GM12878 (cell line): ENCODE data around the gene LCORL. TPM values are rescaled to one million over a fixed set of nuclear protein-coding genes. Genes with fewer than 3 reads are reported as not detected.

Experiments used
- ATAC-seq: fragments of 200-7000 bp; cut with Tn5 transposase; 3 replicates; pipeline ENCODE4 v1.9.1; 2020; ENCODE audit warnings: mild to moderate bottlenecking, moderate library complexity
- BruUV-seq: library from RNA; stranded (reverse); fragments of 400-500 nt; replicated peaks from 2 replicates; lab custom pipeline; 2021; lab: Mats Ljungman, UMichigan
- CTCF ChIA-PET: fragments of 300-600 bp; sonication (Branson Sonifier 250); formaldehyde crosslinking; extraction: SDS; loops from one replicate; lab custom pipeline; 2021; ENCODE audit warnings: inconsistent platforms; lab: Yijun Ruan, JAX
- POLR2A ChIA-PET: fragments of 350-600 bp; formaldehyde crosslinking; extraction: SDS; loops from one replicate; lab custom pipeline; 2021; ENCODE audit warnings: inconsistent platforms; lab: Charles Lee
- RAD21 ChIA-PET: fragments of 300-600 bp; sonication (Branson Sonifier 250); formaldehyde crosslinking; loops from one replicate; lab custom pipeline; 2023; ENCODE audit warnings: antibody characterized with exemption; ENCODE audit not compliant: unreplicated experiment; lab: Charles Lee
- SMC1A ChIA-PET: fragments of 300-600 bp; sonication (Branson Sonifier 250); formaldehyde crosslinking; loops from one replicate; lab custom pipeline; 2023; ENCODE audit not compliant: unreplicated experiment, uncharacterized antibody; lab: Charles Lee
- DNase-seq: peaks from one replicate; pipeline ENCODE4 v3.0.0-alpha.2; 2011; ENCODE audit warnings: low read depth, low spot score
- FAIRE-seq: peaks from 3 replicates; lab custom pipeline; 2011; peaks lifted over from hg19 to GRCh38; lab: Jason Lieb, UNC
- H2AFZ ChIP-seq: 2 replicates; pipeline ENCODE4 v1.6.0; 2011; ENCODE audit warnings: low read depth, low read length, control low read depth; ENCODE audit not compliant: control insufficient read depth
- H3K27ac ChIP-seq: 2 replicates; pipeline ENCODE4 v1.5.1; 2011; ENCODE audit warnings: control low read depth; ENCODE audit not compliant: control insufficient read depth, insufficient read depth
- H3K27me3 ChIP-seq, 2 experiments: replicated peaks in 1 of 2; 2 replicates each; pipeline versions ENCODE4 v1.6.0 to v1.6.1; 2011; ENCODE audit warnings: low read length in 1 of 2; ENCODE audit not compliant: control insufficient read depth in 2 of 2, insufficient read depth in 2 of 2
- H3K36me3 ChIP-seq, 2 experiments: 2 replicates each; pipeline ENCODE4 v1.5.1; 2011; ENCODE audit warnings: low read length in 1 of 2; ENCODE audit not compliant: control insufficient read depth in 2 of 2, insufficient read depth in 2 of 2
- H3K4me1 ChIP-seq: 2 replicates; pipeline ENCODE4 v1.6.1; 2011; ENCODE audit warnings: mild to moderate bottlenecking, low read length, moderate library complexity, mixed read lengths; ENCODE audit not compliant: control insufficient read depth, insufficient read depth
- H3K4me2 ChIP-seq: 2 replicates; pipeline ENCODE4 v1.6.0; 2011; ENCODE audit warnings: control low read depth; ENCODE audit not compliant: control insufficient read depth, insufficient read depth
- H3K4me3 ChIP-seq: fragments of 200-600 bp; sonication (generic); 2 replicates; pipeline ENCODE4 v1.5.1; 2016
- H3K79me2 ChIP-seq: 2 replicates; pipeline ENCODE4 v1.6.0; 2011; ENCODE audit warnings: low read length; ENCODE audit not compliant: control insufficient read depth, insufficient read depth
- H3K9ac ChIP-seq: 2 replicates; pipeline ENCODE4 v1.8.0; 2011; ENCODE audit warnings: low read length, control low read depth, mixed read lengths; ENCODE audit not compliant: control insufficient read depth, insufficient read depth
- H3K9me3 ChIP-seq: replicated peaks from 3 replicates; pipeline ENCODE4 v1.5.1; 2011; ENCODE audit warnings: mild to moderate bottlenecking, low read length; ENCODE audit not compliant: control insufficient read depth, insufficient read depth
- H4K20me1 ChIP-seq: 2 replicates; pipeline ENCODE4 v1.6.0; 2011; ENCODE audit not compliant: control insufficient read depth, insufficient read depth
- BCL11A ChIP-seq: IDR thresholded peaks from 2 replicates; pipeline ENCODE4 v1.6.1; 2011; ENCODE audit warnings: low read depth, low read length
- BHLHE40 ChIP-seq, 2 experiments: fragments of 450-650 bp in 1 of 2; IDR thresholded peaks; 2 replicates each; pipeline ENCODE4 v1.6.1; 2011 to 2017; ENCODE audit warnings: low read depth in 2 of 2, borderline replicate concordance in 1 of 2, improper control_type of control experiment in 1 of 2, low read length in 1 of 2, mild to moderate bottlenecking in 1 of 2
- DPF2 ChIP-seq: fragments of 450-650 bp; IDR thresholded peaks from 2 replicates; pipeline ENCODE4 v1.6.1; 2017; ENCODE audit warnings: mild to moderate bottlenecking
- POLR2AphosphoS5 ChIP-seq: IDR thresholded peaks from 2 replicates; pipeline ENCODE4 v1.6.1; 2011; ENCODE audit warnings: mild to moderate bottlenecking, low read length, inconsistent platforms
- RELA ChIP-seq: fragments of 450-650 bp; IDR thresholded peaks from 2 replicates; pipeline ENCODE4 v1.8.0; 2014; ENCODE audit warnings: borderline replicate concordance; ENCODE audit not compliant: partially characterized antibody
- RFX5 ChIP-seq: IDR thresholded peaks from 2 replicates; pipeline ENCODE4 v1.6.1; 2011; ENCODE audit warnings: low read depth, low read length, improper control_type of control experiment
- SREBF2 ChIP-seq: IDR thresholded peaks from 2 replicates; pipeline ENCODE4 v1.6.1; 2012; ENCODE audit warnings: mild to moderate bottlenecking, low read length
- STAT1 ChIP-seq: fragments of 450-650 bp; conservative IDR thresholded peaks from 2 replicates; pipeline ENCODE4 v1.6.1; 2014; ENCODE audit warnings: antibody characterized with exemption, mild to moderate bottlenecking
- STAT3 ChIP-seq: IDR thresholded peaks from 2 replicates; pipeline ENCODE4 v1.6.1; 2011; ENCODE audit warnings: low read depth, low read length, improper control_type of control experiment
- WRNIP1 ChIP-seq: IDR thresholded peaks from 2 replicates; pipeline ENCODE4 v1.6.1; 2011; ENCODE audit warnings: low read depth, low read length, improper control_type of control experiment, borderline replicate concordance
- ZSCAN29 ChIP-seq: fragments of 450-650 bp; IDR thresholded peaks from 2 replicates; pipeline ENCODE4 v1.6.1; 2017; ENCODE audit warnings: mild to moderate bottlenecking, moderate library complexity
- WGBS: methylation state at CpG from one replicate; pipeline ENCODE4 v1.1.6; 2016; ENCODE audit warnings: low lambda C conversion rate; ENCODE audit not compliant: insufficient replicate concordance, insufficient coverage; ENCODE audit errors: missing lambda C conversion rate; 5-methylcytosine and 5-hydroxymethylcytosine counted together
- in situ Hi-C: fragments of 300-500 bp; cut with MboI; formaldehyde crosslinking; loops from 9 replicates; pipeline ENCODE4 v1.14.3; 2018; ENCODE audit warnings: mixed read lengths
- intact Hi-C: fragments of 100-400 bp; cut with micrococcal nuclease; formaldehyde crosslinking; loops from one replicate; pipeline ENCODE4 v1.14.2; 2022; ENCODE audit not compliant: unreplicated experiment
- polyA plus RNA-seq, 11 experiments: library from polyadenylated mRNA; depleted of rRNA in 4 of 11; unstranded in 6 of 11; stranded (reverse) in 5 of 11; fragments of >200 nt; fragmentation: Nextera tagmentation in 4 of 11; fragmentation: Illumina TruSeq in 1 of 11; extraction: Ambion mirVana in 4 of 11; extraction: Trizol in 1 of 11; gene quantifications; 1 replicate in 1 of 11; 2 replicates in 10 of 11; pipeline versions ENCODE4 v1.2.1 to v1.2.3, GENCODE V29; 2011 to 2016; ENCODE audit warnings: inconsistent platforms in 2 of 11, missing spikeins in 2 of 11, low read depth in 1 of 11
- total RNA-seq, 4 experiments: library from RNA; depleted of rRNA in 3 of 4; stranded (reverse); fragments of >200 nt in 3 of 4; fragmentation: Illumina TruSeq in 1 of 4; extraction: Trizol in 1 of 4; gene quantifications; 2 replicates each; pipeline versions ENCODE4 v1.2.1 to v1.2.3, GENCODE V29; 2013 to 2021
- TF ChIP-seq, protein P1 (sequence below): fragments of 450-650 bp; formaldehyde crosslinking; IDR thresholded peaks from 2 replicates; pipeline ENCODE4 v1.5.0; 2022; ENCODE audit warnings: mild to moderate bottlenecking, missing genetic modification characterization
- TF ChIP-seq, protein P2 (sequence below): fragments of 450-650 bp; IDR thresholded peaks from 2 replicates; pipeline ENCODE4 v1.6.1; 2018; ENCODE audit warnings: borderline replicate concordance, mild to moderate bottlenecking; ENCODE audit not compliant: partially characterized antibody

The LCORL gene
- total and polyA plus RNA-seq, 10 of the 15 experiments (the other 5 are each of a cell fraction or from before 2014, with no cell fraction given), result 2.2 to 9.8 (median 5.9) TPM

DNA sequence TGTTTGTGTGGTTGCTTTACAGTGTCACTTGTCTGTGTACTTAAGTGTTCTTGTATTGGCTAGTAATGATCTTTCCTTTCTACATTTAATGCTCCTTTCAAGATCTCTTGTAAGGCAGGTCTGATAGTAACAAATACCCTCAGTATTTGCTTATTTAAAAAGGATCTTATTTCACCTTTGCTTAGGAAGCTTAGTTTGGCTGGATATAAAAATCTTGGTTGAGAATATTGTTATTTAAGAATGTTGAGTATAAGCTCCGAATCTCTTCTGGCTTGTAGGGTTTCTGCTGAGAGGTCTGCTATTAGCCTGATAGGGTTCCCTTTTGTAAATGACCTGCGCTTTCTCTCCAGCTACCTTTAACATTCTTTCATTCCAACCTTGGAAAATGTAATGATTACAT lies 35.7 kb downstream of the LCORL start:
- in situ Hi-C loops, result no loop called here

GRCh38 chr4:17981063-17981462 lies 40.5 kb downstream of the LCORL start:
- SMC1A ChIA-PET, result no interaction called here
- no TSS peak for BruUV-seq
- CTCF ChIA-PET, result no interaction called here
- Histone ChIP-seq H3K36me3 (no peaks in the 10 kb centered on the region), H3K9ac (no peak overlapping the region), H3K4me1 (no peaks in the 10 kb centered on the region), H3K4me3 (no peak overlapping the region), H3K9me3 (peaks cover 6% of the 10 kb centered on the region), H2AFZ (no peak overlapping the region), H4K20me1 (no peaks in the 10 kb centered on the region), H3K4me2 (no peak overlapping the region), H3K27ac (no peak overlapping the region), H3K27me3 (no peaks in the 10 kb centered on the region), H3K79me2 (no peaks in the 10 kb centered on the region)
- 89% methylated on average over 1 of the region's 1 CpG for WGBS
- FAIRE-seq (no peak), ATAC-seq (no peak), DNase-seq (no peak)
- in situ Hi-C loops (no loop called here), intact Hi-C loops (no loop called here)
- RAD21 ChIA-PET, result no interaction called here
- POLR2A ChIA-PET, result no interaction called here
- TF ChIP-seq BHLHE40 (IDR thresholded peaks at IDR 0.05; ENCODE audit: borderline replicate concordance in 1 of 2, low read depth in 2 of 2, low read length in 1 of 2), result no peak
- no peak for TF ChIP-seq STAT1
- TF ChIP-seq WRNIP1, result no peak
- TF ChIP-seq, protein P1, sequence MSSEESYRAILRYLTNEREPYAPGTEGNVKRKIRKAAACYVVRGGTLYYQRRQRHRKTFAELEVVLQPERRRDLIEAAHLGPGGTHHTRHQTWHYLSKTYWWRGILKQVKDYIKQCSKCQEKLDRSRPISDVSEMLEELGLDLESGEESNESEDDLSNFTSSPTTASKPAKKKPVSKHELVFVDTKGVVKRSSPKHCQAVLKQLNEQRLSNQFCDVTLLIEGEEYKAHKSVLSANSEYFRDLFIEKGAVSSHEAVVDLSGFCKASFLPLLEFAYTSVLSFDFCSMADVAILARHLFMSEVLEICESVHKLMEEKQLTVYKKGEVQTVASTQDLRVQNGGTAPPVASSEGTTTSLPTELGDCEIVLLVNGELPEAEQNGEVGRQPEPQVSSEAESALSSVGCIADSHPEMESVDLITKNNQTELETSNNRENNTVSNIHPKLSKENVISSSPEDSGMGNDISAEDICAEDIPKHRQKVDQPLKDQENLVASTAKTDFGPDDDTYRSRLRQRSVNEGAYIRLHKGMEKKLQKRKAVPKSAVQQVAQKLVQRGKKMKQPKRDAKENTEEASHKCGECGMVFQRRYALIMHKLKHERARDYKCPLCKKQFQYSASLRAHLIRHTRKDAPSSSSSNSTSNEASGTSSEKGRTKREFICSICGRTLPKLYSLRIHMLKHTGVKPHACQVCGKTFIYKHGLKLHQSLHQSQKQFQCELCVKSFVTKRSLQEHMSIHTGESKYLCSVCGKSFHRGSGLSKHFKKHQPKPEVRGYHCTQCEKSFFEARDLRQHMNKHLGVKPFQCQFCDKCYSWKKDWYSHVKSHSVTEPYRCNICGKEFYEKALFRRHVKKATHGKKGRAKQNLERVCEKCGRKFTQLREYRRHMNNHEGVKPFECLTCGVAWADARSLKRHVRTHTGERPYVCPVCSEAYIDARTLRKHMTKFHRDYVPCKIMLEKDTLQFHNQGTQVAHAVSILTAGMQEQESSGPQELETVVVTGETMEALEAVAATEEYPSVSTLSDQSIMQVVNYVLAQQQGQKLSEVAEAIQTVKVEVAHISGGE (CRISPR knock-in tag), result no peak
- TF ChIP-seq RELA, result no peak
- TF ChIP-seq SREBF2, result no peak

More for the DNA sequence above, 35.7 kb downstream of the LCORL start:
- FAIRE-seq (no peak), DNase-seq (no peak), ATAC-seq (no peak)
- Histone ChIP-seq H3K4me3 (no peak overlapping the region), H4K20me1 (no peaks in the 10 kb centered on the region), H3K36me3 (no peaks in the 10 kb centered on the region; a peak in 1 of 4 replicates), H3K79me2 (no peaks in the 10 kb centered on the region), H3K27me3 (no peaks in the 10 kb centered on the region), H3K27ac (no peak overlapping the region), H3K9ac (no peak overlapping the region), H2AFZ (no peak overlapping the region), H3K9me3 (peaks cover 18% of the 10 kb centered on the region), H3K4me1 (no peaks in the 10 kb centered on the region), H3K4me2 (no peak overlapping the region)
- intact Hi-C loops, result no loop called here
- POLR2A ChIA-PET, result no interaction called here
- SMC1A ChIA-PET, result no interaction called here
- CTCF ChIA-PET, result no interaction called here
- BruUV-seq, result no TSS peak
- RAD21 ChIA-PET, result no interaction called here
- TF ChIP-seq POLR2AphosphoS5, result no peak
- TF ChIP-seq, protein P2, sequence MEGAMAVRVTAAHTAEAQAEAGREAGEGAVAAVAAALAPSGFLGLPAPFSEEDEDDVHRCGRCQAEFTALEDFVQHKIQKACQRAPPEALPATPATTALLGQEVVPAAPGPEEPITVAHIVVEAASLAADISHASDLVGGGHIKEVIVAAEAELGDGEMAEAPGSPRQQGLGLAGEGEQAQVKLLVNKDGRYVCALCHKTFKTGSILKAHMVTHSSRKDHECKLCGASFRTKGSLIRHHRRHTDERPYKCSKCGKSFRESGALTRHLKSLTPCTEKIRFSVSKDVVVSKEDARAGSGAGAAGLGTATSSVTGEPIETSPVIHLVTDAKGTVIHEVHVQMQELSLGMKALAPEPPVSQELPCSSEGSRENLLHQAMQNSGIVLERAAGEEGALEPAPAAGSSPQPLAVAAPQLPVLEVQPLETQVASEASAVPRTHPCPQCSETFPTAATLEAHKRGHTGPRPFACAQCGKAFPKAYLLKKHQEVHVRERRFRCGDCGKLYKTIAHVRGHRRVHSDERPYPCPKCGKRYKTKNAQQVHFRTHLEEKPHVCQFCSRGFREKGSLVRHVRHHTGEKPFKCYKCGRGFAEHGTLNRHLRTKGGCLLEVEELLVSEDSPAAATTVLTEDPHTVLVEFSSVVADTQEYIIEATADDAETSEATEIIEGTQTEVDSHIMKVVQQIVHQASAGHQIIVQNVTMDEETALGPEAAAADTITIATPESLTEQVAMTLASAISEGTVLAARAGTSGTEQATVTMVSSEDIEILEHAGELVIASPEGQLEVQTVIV, result no peak
- TF ChIP-seq DPF2, result no peak
- TF ChIP-seq STAT3, result no peak
- TF ChIP-seq BCL11A, result no peak
- no peak for TF ChIP-seq RFX5
- TF ChIP-seq ZSCAN29, result no peak
- WGBS, result 95% methylated on average over 2 of the region's 2 CpGs
